Embryonic facial prominence (tissue), 1 donor: Measurements from ENCODE around the gene THRB.

Experiments
- DNase-seq: peaks from one replicate; pipeline ENCODE4 v3.0.0-alpha.2; 2016; ENCODE audit errors: extremely low spot score

Gene THRB

GRCh38 chr3:24490151-24490550 lies 4.5 kb downstream of the THRB start:
- no peak for DNase-seq

GRCh38 chr3:24487325-24488262 lies 7.1 kb downstream of the THRB start:
- DNase-seq: no peak

GRCh38 chr3:24485511-24485910 lies 9.1 kb downstream of the THRB start:
- DNase-seq: no peak

- DNase-seq: no peak
These were observed 10.8 kb downstream of the THRB start for GRCh38 chr3:24483873-24484272.

- DNase-seq: no peak
These were observed 12.4 kb downstream of the THRB start for GRCh38 chr3:24482096-24482705.

- DNase-seq: no peak
These were observed 13.5 kb downstream of the THRB start for GRCh38 chr3:24481193-24481592.

GRCh38 chr3:24480497-24480896 lies 14.2 kb downstream of the THRB start:
- DNase-seq: no peak

GRCh38 chr3:24479816-24480215 lies 14.8 kb downstream of the THRB start:
- no peak for DNase-seq

- no peak for DNase-seq
These were observed 17.6 kb downstream of the THRB start for GRCh38 chr3:24476871-24477656.

- no peak for DNase-seq
These were observed 18.7 kb downstream of the THRB start for GRCh38 chr3:24475925-24476324.

- no peak for DNase-seq
These were observed 19.8 kb downstream of the THRB start for GRCh38 chr3:24474862-24475261.

- no peak for DNase-seq
These were observed 22.3 kb downstream of the THRB start for GRCh38 chr3:24472358-24472757.

GRCh38 chr3:24471486-24471885 lies 23.2 kb downstream of the THRB start:
- no peak for DNase-seq

- no peak for DNase-seq
These were observed 24.4 kb downstream of the THRB start for GRCh38 chr3:24470277-24470676.

- no peak for DNase-seq
These were observed 30.3 kb downstream of the THRB start for GRCh38 chr3:24464389-24464788.

- DNase-seq: no peak
These were observed 31.9 kb downstream of the THRB start for GRCh38 chr3:24462737-24463136.

- DNase-seq: no peak
These were observed 33.7 kb downstream of the THRB start for GRCh38 chr3:24460974-24461373.

- no peak for DNase-seq
These were observed 36.9 kb downstream of the THRB start for GRCh38 chr3:24457719-24458118.

GRCh38 chr3:24454856-24455255 lies 39.8 kb downstream of the THRB start:
- no peak for DNase-seq

GRCh38 chr3:24454393-24454792 lies 40.3 kb downstream of the THRB start:
- DNase-seq: no peak

- DNase-seq: no peak
These were observed 43.1 kb downstream of the THRB start for GRCh38 chr3:24451461-24452099.
